ENCODE results near the gene SOHLH2.

Gene SOHLH2

DNA sequence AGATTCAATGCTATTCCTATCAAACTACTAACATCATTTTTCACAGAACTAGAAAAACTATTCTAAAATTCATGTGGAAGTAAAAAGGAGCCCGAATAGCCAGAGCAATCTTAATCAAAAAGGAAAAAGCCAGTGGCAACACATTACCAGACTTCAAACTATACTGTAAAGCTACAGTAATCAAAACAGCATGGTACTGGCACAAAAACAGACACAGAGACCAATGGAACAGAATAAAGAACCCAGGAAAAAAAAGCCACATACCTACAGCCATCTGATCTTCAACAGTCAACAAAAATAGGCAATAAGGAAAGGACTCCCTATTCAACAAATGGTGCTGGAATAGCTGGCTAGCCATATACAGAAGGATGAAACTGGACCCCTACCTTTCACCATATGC is 10.4 kb upstream of the SOHLH2 start:
- Histone ChIP-seq H3K36me3 (ENCODE audit: insufficient read depth, low read length) (no peaks in the 10 kb centered on the region), H3F3A (ENCODE audit: insufficient read depth, low read length) (no peaks in the 10 kb centered on the region), H3K9ac (ENCODE audit: low read length) (no peak overlapping the region), H3K4me1 (ENCODE audit: insufficient read depth, low read length, severe bottlenecking) (no peaks in the 10 kb centered on the region), H3K27ac (ENCODE audit: low read depth, low read length, poor library complexity, severe bottlenecking) (no peak overlapping the region), H2AFZ (ENCODE audit: low read length) (no peak overlapping the region), H3K9me2 (ENCODE audit: low read depth, low read length) (no peaks in the 10 kb centered on the region), H4K20me1 (ENCODE audit: insufficient read depth, low read length) (no peaks in the 10 kb centered on the region), H3K4me2 (ENCODE audit: low read length) (no peak overlapping the region), H3K9me3 (ENCODE audit: low read length) (no peaks in the 10 kb centered on the region), H3K27me3 (ENCODE audit: insufficient read depth, low read length) (no peaks in the 10 kb centered on the region), H3K4me3 (ENCODE audit: low read depth, low read length, poor library complexity, severe bottlenecking) (no peak overlapping the region), H3K79me2 (ENCODE audit: insufficient read depth, low read length) (no peaks in the 10 kb centered on the region)
- TF ChIP-seq CTCF (IDR thresholded peaks at IDR 0.05; ENCODE audit: low read length) (no peak), EZH2 (IDR thresholded peaks at IDR 0.05; ENCODE audit: borderline replicate concordance, low read length) (no peak)

DNA sequence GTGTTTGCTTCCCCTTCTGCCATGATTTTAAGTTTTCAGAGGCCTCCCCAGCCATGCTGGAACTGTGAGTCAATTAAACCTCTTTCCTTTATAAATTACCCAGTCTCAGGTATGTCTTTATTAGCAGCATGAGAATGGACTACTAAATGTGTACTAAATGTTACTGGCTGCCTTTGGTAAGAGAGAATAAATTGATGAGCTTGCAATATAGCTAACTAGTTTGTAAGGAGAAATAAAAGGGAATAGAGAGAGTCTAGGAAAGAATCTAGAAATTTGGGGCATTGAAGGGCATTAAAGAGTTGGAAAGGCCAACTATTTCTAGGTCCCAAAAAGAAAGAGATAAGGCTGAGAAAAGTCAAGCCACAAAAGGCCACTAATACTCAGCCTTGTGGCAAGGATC is 5.5 kb upstream of the SOHLH2 start:
- no peak overlapping the region for H3K9ac ChIP-seq (ENCODE audit: low read length)

GRCh38 chr13:36217456-36217855 is 3.1 kb upstream of the SOHLH2 start:
- no peaks in the 10 kb centered on the region for H3F3A ChIP-seq (ENCODE audit: insufficient read depth, low read length)
- TF ChIP-seq CTCF (IDR thresholded peaks at IDR 0.05; ENCODE audit: low read length) = no peak
- TF ChIP-seq EZH2 (IDR thresholded peaks at IDR 0.05; ENCODE audit: borderline replicate concordance, low read length) = no peak
- H2AFZ ChIP-seq (ENCODE audit: low read length) = no peak overlapping the region
- no peak overlapping the region for H3K9ac ChIP-seq (ENCODE audit: low read length)
- H3K27me3 ChIP-seq (ENCODE audit: insufficient read depth, low read length) = no peaks in the 10 kb centered on the region
- no peak overlapping the region for H3K4me3 ChIP-seq (ENCODE audit: low read depth, low read length, poor library complexity, severe bottlenecking)
- no peaks in the 10 kb centered on the region for H3K9me2 ChIP-seq (ENCODE audit: low read depth, low read length)
- no peaks in the 10 kb centered on the region for H3K36me3 ChIP-seq (ENCODE audit: insufficient read depth, low read length)
- no peaks in the 10 kb centered on the region for H3K9me3 ChIP-seq (ENCODE audit: low read length)
- no peaks in the 10 kb centered on the region for H3K79me2 ChIP-seq (ENCODE audit: insufficient read depth, low read length)
- H3K4me1 ChIP-seq (ENCODE audit: insufficient read depth, low read length, severe bottlenecking) = no peaks in the 10 kb centered on the region
- no peak overlapping the region for H3K4me2 ChIP-seq (ENCODE audit: low read length)
- no peak overlapping the region for H3K27ac ChIP-seq (ENCODE audit: low read depth, low read length, poor library complexity, severe bottlenecking)
- H4K20me1 ChIP-seq (ENCODE audit: insufficient read depth, low read length) = no peaks in the 10 kb centered on the region

More for the DNA sequence above, 5.5 kb upstream of the SOHLH2 start:
- no peak overlapping the region for H3K4me2 ChIP-seq (ENCODE audit: low read length)
- H3K79me2 ChIP-seq (ENCODE audit: insufficient read depth, low read length) = no peaks in the 10 kb centered on the region
- H2AFZ ChIP-seq (ENCODE audit: low read length) = no peak overlapping the region
- H3K9me3 ChIP-seq (ENCODE audit: low read length) = no peaks in the 10 kb centered on the region
- H3K27ac ChIP-seq (ENCODE audit: low read depth, low read length, poor library complexity, severe bottlenecking) = no peak overlapping the region
- no peak for TF ChIP-seq CTCF (IDR thresholded peaks at IDR 0.05; ENCODE audit: low read length)
- no peak for TF ChIP-seq EZH2 (IDR thresholded peaks at IDR 0.05; ENCODE audit: borderline replicate concordance, low read length)
- H3K4me3 ChIP-seq (ENCODE audit: low read depth, low read length, poor library complexity, severe bottlenecking) = no peak overlapping the region
- no peaks in the 10 kb centered on the region for H3K36me3 ChIP-seq (ENCODE audit: insufficient read depth, low read length)
- no peaks in the 10 kb centered on the region for H3K9me2 ChIP-seq (ENCODE audit: low read depth, low read length)
- no peaks in the 10 kb centered on the region for H3K4me1 ChIP-seq (ENCODE audit: insufficient read depth, low read length, severe bottlenecking)
- no peaks in the 10 kb centered on the region for H3K27me3 ChIP-seq (ENCODE audit: insufficient read depth, low read length)
- H3F3A ChIP-seq (ENCODE audit: insufficient read depth, low read length) = no peaks in the 10 kb centered on the region
- no peaks in the 10 kb centered on the region for H4K20me1 ChIP-seq (ENCODE audit: insufficient read depth, low read length)
